Right forelimb (tissue), 1 donor: ENCODE measurements around the gene NUP62.
"Not testable (repeated sequence)": the region's sequence is repeated elsewhere in the genome, so short reads cannot be mapped to it uniquely, and the experiment has no call there.

Experiments used
- DNase-seq: peaks from one replicate; pipeline ENCODE4 v3.0.0-alpha.2; 2018

Gene NUP62, protein sequence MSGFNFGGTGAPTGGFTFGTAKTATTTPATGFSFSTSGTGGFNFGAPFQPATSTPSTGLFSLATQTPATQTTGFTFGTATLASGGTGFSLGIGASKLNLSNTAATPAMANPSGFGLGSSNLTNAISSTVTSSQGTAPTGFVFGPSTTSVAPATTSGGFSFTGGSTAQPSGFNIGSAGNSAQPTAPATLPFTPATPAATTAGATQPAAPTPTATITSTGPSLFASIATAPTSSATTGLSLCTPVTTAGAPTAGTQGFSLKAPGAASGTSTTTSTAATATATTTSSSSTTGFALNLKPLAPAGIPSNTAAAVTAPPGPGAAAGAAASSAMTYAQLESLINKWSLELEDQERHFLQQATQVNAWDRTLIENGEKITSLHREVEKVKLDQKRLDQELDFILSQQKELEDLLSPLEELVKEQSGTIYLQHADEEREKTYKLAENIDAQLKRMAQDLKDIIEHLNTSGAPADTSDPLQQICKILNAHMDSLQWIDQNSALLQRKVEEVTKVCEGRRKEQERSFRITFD

DNA sequence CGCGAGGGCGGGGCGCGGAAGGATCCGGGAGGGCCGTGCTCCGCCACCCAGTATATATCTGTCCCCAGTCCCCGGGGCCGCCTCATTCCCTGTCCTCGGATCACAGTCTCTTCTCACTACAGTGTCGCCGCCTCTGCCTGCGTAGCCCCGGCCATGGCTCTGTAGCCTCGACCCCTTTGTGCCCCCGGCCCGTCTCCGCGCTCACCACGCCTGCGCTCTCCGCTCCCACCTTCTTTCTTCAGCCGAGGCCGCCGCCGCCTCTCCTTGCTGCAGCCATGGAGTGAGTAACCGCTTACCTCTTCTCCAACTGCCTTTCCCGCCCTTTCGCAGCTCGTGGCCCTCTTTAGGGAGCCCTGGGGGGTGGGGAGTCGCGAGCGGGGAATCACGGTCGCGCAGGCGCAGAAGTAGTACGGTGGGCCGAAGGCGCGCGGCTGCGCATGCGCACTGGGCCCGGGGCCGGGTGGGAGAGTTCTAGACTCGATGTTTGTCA, at the start of gene NUP62, which contains the start of gene ATF5:
TSS of gene NUP62 (minus strand) at position 384 of the 490 bp plus-strand sequence. CDS start 19,697 bp downstream, outside the sequence.
TSS of gene ATF5 (plus strand) at position 85 of the 490 bp plus-strand sequence. CDS start 1,646 bp downstream, outside the sequence.
- peak; percentile 95 for DNase-seq

DNA sequence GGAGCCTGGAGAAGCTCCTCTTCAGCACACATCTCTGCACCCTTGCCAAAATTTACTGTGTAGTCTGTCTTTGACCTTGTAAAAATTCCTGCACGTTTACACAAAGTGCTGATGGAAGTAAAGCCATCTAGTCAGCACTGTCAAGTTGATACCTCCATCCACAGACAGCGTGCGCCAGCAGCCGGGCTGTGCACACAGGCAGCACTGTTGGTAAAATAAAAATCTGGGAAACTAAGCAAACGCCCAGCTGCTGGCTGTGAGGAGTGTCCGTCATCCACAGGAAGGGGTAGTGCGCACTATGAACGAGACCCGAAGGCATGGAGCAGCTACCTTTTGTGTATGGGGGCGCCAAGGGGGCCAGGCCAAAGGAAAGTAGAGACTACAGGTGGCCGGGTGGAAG, 49.0 kb upstream of the NUP62 start:
- no peak for DNase-seq

DNA sequence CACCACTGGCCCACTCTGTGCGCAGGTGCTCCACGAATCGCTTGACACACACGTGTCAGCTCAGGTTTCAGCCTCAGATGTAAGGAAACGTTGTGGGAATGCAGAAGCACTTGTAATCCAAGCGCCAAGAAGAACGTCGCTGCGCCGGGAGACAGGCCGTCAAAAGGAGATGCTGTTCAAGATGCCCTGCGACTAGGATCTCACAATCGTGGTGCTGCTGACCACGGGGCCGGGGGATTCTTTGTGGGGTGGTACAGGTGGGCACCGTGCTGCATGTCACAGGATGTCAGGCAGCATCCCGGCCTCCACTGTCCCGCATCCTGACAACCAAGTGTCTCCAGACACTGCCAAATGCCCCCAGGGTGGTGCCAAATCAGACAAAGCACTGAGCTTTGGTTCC, 48.6 kb upstream of the NUP62 start:
- no peak for DNase-seq

DNA sequence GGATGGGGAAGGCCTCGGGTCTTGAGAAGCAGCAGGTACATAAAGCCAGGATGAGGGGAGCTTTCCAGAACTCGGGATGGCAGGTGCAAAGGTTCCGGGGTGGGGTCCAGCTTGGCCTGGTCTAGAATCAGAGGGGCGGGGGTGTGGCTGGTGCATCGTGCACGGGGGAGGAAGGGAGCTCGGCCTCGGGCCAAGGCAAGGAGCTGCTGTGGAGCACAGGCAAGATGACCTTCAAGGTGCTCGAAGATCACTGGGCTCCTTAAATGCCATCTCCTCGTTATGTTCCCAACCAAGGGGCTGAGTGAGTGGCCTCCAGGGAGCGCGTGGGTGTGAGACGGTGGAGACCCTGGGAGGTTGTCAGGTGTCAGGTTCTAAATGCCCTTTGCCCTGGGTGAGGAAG, 47.8 kb upstream of the NUP62 start:
- DNase-seq, result no peak

DNA sequence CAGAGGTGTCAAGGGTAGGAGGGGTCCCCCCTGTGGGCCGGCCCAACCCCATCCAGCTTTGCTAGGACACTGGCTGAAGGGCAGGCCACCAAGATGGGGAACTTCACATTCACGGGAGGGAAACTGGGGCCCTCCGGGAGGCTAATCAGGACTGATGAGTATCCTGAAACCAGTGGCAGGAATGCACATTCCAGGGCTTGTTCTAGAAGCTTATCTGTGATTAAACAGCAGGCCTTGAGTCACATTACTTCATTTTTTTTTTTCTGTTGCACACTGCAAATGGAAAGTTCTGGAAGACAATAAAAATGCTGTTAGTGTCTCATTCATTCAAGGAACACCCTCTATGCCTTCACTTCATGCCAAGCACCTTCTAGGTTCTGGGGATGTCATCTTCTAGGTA, 47.2 kb upstream of the NUP62 start:
- DNase-seq, result no peak

DNA sequence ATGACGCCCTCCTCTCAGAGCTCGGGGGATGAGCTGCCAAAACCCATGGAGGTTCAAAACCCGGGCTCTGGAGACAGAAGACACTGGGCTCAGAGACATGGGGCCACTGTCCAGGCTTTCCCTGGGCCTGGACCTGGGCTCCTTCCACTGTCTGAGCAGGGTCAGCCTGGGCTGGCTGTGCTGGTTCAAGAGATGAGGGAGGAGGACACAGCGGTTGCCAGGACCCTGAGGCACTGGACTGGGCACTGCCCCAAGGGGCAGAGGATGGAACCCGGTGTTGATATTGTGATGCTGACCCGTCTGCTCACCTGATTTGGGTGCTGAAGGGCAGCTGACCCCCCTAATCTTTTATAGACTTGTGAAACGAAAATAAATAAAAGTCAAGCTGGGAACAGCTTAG, 45.7 kb upstream of the NUP62 start:
- DNase-seq, result no peak

DNA sequence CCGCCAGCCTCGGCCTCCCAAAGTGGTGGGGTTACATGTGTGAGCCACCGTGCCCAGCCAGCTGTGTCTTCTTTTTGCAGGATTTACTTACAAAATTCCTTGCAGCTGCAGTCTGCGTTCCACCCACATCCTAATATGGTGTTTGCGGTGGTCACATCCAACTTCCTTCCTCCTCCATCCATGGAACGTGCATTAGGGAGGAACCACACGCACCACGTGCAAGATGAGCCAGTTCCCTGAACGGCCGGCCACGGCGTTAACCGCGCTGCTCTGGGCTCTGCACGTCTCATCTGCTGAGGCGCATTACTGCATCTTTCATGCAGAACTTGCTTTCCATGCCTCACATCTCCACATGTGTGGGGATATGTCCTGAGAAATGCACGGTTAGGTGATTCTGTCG, 44.7 kb upstream of the NUP62 start:
- no peak for DNase-seq

DNA sequence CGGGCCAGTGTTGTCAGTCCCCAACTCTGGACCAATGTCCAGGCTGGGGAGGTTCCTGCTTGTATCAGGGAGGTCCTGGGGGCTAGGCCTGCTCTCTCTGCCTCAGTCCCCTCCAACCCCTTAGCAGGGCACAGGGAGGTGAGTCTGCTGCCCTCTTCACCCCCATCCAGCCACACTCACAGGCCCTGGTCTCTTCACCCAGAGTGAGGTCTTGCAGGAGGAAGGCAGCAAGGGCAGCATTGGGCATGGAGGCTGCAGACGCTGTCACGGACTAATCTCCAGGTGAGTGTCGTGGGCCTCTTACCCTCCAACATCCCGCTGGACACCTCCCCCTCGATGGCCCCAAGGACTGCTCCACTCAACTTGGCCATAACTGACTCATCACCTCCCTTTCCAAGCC, 43.5 kb upstream of the NUP62 start:
- no peak for DNase-seq

DNA sequence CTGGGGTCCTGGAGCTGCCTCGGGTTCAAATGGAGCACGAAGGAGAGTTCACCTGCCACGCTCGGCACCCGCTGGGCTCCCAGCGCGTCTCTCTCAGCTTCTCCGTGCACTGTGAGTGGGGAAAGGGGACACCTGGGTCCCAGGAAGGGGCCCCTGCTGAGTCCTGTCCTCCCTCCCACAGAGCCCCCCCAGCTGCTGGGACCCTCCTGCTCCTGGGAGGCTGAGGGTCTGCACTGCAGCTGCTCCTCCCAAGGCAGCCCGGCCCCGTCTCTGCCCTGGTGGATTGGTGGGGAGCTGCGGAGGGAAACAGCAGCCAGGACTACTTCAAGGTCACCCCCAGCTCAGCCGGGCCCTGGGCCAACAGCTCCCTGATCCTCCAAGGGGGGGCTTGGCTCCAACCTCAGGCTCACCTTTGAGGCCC, 42.7 kb upstream of the NUP62 start:
- DNase-seq, result no peak

DNA sequence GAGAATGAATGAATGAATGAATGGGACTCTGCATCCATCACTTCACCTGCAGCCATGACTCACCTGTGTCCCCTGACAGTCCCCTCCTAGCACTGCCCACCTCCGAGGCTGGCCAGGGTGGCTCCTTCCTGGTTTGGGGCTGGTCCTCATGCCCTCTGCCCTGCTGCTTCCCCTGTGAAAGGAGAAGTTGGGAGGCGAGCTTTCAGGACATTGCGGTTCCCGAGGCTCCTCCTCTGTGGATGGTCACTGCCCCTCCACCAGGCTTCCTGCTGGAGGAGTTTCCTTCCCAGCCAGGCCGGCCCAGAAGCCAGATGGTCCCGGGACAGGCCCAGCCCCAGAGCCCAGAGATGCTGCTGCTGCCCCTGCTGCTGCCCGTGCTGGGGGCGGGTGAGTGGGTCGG, 40.1 kb upstream of the NUP62 start:
- not testable (repeated sequence) for DNase-seq

DNA sequence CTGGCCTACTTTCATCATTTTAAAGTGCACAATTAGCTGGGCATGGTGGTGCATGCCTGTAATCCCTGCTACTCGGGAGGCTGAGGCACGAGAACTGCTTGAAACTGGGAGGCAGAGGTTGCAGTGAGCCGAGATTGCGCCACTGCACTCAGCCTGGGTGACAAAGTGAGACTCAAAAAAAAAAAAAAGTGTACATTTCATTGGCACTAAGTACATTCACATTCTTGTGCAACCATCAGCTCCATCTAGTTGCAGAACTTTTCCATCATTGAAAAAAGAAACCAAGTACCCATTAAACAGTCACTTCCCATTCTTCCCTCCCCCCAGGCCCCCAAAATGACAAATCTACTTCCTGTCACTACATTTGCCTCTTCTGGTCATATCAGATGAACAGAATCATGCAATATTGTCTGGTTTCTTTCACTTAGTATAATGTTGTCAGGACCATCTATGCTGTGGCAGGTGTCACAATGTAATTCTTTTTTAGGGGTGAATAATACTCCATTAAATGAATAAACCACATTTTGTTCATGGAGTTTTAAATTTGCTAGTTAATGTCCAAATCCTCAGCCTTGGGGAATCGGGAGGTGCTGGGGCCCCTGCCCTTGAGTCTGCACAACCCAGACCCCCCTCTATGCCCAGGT, 39.1 kb upstream of the NUP62 start:
- DNase-seq, result no peak

DNA sequence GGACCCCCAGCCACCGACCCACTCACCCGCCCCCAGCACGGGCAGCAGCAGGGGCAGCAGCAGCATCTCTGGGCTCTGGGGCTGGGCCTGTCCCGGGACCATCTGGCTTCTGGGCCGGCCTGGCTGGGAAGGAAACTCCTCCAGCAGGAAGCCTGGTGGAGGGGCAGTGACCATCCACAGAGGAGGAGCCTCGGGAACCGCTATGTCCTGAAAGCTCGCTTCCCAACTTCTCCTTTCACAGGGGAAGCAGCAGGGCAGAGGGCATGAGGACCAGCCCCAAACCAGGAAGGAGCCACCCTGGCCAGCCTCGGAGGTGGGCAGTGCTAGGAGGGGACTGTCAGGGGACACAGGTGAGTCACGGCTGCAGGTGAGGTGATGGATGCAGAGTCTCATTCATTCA, 31.7 kb upstream of the NUP62 start, which contains the start of gene SIGLEC11:
TSS of gene SIGLEC11 (minus strand) at position 193 of the 400 bp plus-strand sequence. CDS start at position 102, 91 bp downstream.
- DNase-seq, result not testable (repeated sequence)

DNA sequence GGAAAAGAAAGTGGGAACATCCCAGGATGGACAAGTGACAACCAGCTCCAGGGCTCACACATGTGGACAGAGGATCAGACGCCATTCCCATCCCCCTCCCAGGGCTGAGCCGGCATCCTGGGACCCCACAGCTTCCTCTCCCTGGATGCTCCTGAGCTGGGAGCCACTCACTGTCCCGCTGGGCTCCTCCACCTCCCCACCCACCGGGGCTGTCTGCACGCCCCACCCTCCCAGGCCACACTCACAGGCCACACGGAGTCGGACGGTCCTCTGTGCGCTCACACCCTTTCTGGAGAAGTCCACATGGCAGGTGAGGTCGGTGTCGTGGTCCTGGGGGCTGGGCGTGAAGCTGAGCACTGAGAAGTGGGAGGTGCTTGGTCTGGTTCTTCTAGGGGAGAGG, 30.6 kb upstream of the NUP62 start:
- DNase-seq, result not testable (repeated sequence)

DNA sequence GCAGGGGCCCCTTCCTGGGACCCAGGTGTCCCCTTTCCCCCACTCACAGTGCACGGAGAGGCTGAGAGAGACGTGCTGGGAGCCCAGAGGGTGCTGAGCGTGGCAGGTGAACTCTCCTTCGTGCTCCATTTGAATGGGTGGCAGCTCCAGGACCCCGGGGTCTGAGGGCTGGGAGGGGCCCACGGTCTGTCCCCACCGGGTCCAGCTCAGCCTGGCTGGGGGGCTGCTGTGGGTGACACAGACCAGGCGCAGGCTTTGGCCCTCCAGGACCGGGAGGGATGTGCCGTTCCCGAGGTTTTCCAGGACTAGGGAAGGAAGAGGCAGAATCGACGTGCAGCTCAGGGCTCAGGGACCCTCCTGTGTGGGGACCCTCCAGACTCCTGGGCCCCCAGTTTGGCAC, 29.3 kb upstream of the NUP62 start:
- not testable (repeated sequence) for DNase-seq

DNA sequence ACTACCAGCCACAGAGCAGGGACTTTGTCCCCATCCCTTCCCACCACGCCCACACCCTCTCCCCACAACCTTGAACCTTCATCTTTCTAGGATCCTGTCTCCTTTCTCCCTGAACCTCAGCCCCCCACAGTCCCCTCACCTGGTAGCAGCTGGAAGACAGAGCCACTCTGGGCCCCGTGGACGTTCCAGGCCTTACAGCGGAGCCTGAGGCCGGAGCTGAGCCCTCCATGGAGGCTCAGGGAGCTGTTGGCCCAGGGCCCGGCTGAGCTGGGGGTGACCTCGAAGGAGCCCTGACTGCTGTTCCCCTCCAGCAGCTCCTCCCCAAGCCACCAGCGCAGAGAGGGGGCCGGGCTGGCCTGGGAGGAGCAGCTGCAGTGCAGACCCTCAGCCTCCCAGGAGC, 28.8 kb upstream of the NUP62 start:
- not testable (repeated sequence) for DNase-seq

DNA sequence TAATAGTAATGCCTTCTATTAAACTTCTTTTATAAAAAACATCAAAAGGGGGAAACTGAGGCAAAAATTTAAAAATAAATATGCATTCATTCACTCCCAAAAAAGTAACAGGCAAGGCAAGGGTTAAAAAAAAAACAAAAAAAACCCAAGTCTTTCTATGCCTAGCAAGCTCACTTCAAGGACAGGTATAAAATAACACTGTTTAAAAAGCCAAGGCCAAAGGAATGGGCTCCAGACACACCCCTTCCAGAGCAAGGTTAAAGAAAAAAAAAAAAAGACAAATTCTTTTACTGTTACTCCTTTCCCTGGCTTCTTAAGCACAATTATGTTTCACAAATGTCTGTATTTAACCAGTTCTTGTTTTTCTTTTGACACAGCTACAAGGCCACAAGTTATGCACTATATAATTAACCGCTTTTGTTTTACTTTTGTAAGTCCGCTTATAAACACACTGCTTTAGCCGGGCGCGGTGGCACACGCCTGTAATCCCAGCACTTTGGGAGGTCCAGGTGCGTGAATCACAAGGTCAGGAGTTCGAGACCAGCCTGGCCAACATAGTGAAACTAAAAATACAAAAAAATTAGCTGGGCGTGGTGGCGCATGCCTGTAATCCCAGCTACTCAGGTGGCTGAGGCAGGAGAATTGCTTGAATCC, 28.1 kb upstream of the NUP62 start:
- DNase-seq, result no peak

DNA sequence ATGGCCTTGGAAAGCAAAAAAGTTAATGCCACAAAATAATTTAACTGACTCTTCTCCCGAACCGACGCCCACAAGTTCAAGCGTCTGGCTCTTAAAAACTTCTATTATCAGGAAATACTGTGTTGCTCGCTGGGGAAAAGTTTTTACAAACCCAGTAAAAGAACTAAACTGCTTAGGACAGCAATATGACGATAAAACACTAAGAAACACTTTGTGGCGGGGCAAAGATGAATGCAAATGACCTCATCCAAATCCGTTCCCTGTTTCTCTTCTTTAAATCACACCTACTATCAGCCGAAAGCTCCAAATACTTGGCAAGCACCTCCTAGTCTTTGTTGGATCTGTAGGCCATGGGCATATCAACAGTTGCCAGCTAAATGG, 26.8 kb upstream of the NUP62 start:
- no peak for DNase-seq

DNA sequence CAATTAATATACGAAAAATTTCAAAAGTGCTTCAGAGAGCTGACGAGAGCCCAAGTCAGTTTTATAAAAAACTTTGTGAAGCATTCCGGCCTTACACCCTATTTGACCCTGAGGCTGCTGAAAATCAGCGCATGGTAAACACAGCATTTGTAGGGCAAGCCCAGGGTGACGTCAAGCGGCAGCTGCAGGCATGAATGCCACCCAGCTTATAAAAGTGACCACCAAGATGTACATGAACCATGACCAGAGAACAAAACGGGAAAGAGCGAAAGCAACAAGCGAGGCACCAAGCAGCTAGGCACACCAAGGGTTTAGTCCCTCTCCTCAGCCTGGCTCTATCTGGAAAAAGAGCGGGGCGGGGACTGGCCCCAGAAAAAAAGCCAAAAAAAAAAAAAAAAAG, 25.6 kb upstream of the NUP62 start:
- DNase-seq, result no peak

DNA sequence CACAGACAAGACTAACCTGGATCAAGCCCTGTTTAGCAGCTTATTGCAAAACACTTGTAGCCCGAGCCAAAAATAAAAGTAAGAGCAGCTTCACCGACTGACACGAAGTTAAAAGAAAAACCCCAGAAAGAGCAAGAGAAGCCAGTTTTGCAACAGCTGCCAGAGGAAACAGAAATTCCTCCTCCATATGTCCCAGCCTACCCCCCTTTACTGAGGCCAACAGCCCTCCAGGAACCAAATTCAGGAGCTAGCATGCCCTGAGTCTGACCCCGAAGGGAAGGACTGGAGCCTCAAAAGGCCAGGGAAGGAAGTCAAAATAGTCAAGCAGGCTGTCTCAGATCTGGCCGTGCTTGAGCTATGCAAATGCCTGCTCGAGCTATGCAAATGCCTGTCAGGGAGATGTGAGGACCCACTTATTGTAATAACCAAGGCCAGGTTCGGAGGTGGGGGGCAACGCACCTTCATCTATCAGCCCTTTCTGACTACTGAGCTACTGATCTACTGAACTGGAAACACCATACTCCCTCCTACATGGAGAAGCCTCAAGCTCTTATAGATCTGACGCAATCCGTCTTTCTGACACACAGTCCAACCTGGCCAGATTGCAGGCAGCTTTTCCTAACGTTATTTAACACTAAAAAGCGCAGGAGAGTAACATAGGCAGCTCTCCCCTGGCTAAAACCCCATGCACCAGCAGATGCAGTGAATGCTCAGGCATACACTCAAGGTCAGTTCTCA, 25.0 kb upstream of the NUP62 start:
- DNase-seq, result no peak

DNA sequence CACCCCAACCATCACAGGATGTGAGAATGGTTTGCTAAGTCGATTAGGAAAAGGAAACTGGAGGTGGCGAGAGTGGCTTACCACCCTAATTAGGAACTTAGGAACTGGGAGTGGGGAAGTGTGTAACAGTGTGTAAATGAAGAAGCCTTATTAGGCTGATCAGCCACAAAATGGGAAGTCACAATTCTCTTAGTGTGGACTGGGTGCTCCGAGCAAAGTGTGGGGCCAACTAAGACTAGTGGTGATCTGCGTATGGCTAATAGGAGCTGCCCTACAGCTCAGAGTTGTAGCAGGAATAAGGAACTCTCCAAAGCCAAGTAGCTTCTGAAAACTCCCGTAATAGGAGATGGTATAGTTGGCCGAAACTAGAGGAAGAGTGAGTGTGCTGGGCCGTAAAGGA, 24.1 kb upstream of the NUP62 start:
- DNase-seq, result no peak

DNA sequence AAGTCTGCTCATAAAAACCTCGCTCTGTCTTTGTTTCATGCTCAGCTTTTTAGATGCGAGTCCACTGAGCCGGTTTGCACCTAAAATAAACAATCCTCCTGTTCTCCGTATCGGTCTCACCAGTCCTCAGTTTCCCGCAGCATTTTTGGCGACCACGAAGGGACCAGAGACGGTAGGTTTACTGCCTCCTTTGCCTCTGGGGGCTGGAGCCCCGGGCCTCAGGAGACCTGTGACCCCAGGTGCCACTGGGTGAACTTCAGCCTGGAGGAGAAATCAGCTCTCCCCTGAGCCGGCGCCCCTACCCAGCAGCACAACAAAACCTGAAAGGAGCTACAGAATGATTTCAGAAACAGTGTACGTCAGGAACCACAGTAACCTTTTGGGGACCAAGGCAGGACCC, 23.6 kb upstream of the NUP62 start:
- DNase-seq, result no peak

DNA sequence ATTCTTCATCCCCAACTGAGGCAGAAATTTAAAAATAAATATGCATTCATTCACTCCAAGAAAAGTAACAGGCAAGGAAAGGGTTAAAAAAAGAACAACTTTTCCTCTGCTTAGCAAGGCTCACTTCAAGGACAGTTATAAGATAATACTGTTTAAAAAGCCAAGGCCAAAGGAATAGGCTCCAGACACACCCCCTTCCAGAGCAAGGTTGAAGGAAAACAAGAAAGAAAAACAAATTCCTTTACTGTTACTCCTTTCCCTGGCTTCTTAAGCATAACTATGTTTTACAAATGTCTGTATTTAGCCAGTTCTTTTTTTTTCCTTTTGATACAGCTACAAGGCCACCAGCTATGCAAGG, 23.2 kb upstream of the NUP62 start:
- DNase-seq, result no peak
